Endodermal cell (in vitro differentiated cells): ENCODE data around the gene BARX2. TPM values are rescaled to one million over a fixed set of nuclear protein-coding genes. Genes with fewer than 3 reads are reported as not detected.

Experiments
- DNase-seq: peaks from one replicate; pipeline ENCODE4 v3.0.0-alpha.2; 2017
- H3K27ac ChIP-seq: 2 replicates; pipeline ENCODE4 v1.5.1; 2013; ENCODE audit warnings: mild to moderate bottlenecking, low read depth, low read length, moderate library complexity
- H3K27me3 ChIP-seq: 2 replicates; pipeline ENCODE4 v1.6.1; 2013; ENCODE audit warnings: mild to moderate bottlenecking, low read length, moderate library complexity; ENCODE audit not compliant: insufficient read depth, control insufficient read depth, poor library complexity, severe bottlenecking
- H3K36me3 ChIP-seq: 2 replicates; pipeline ENCODE4 v1.7.0; 2013; ENCODE audit warnings: mild to moderate bottlenecking, low read length, moderate library complexity; ENCODE audit not compliant: control insufficient read depth, insufficient read depth
- H3K4me1 ChIP-seq: one replicate; pipeline ENCODE4 v1.7.0; 2013; ENCODE audit warnings: low read length; ENCODE audit not compliant: control insufficient read depth, insufficient read depth
- H3K4me3 ChIP-seq: 2 replicates; pipeline ENCODE4 v1.5.1; 2013; ENCODE audit warnings: mild to moderate bottlenecking, low read length, moderate library complexity
- H3K9ac ChIP-seq: 2 replicates; pipeline ENCODE4 v1.6.1; 2013; ENCODE audit warnings: mild to moderate bottlenecking, low read length, moderate library complexity; ENCODE audit not compliant: poor library complexity, severe bottlenecking; ENCODE audit errors: extremely low read depth
- H3K9me3 ChIP-seq: 2 replicates; pipeline ENCODE4 v1.6.1; 2013; ENCODE audit warnings: mild to moderate bottlenecking, low read length, moderate library complexity; ENCODE audit not compliant: control insufficient read depth
- H3K27ac Mint-ChIP-seq: 2 replicates; pipeline ENCODE4 v1.8.0; 2020; ENCODE audit warnings: mixed read lengths
- H3K27me3 Mint-ChIP-seq: 2 replicates; pipeline ENCODE4 v1.8.0; 2021; ENCODE audit warnings: mild to moderate bottlenecking, mixed read lengths; ENCODE audit not compliant: insufficient read depth
- H3K36me3 Mint-ChIP-seq: 2 replicates; pipeline ENCODE4 v1.8.0; 2020; ENCODE audit warnings: low read depth, mixed read lengths
- H3K4me1 Mint-ChIP-seq: 2 replicates; pipeline ENCODE4 v1.8.0; 2020; ENCODE audit warnings: mixed read lengths
- H3K4me3 Mint-ChIP-seq: 2 replicates; pipeline ENCODE4 v1.8.0; 2020; ENCODE audit warnings: mild to moderate bottlenecking, moderate library complexity, mixed read lengths
- H3K9me3 Mint-ChIP-seq: 2 replicates; pipeline ENCODE4 v1.8.0; 2020; ENCODE audit warnings: mild to moderate bottlenecking, mixed read lengths
- WGBS, 2 experiments: methylation state at CpG; one replicate each; pipeline versions ENCODE4 v1.1.5 to v1.1.7; 2013; ENCODE audit warnings: missing lambda C conversion rate in 2 of 2, mixed read lengths in 1 of 2; ENCODE audit not compliant: insufficient coverage in 1 of 2, insufficient read length in 1 of 2; 5-methylcytosine and 5-hydroxymethylcytosine counted together
- total RNA-seq, 2 donors: library from RNA; stranded (reverse); fragmentation: NEBNext Ultra II Directional in 1 of 2; extraction: Animal tissue kit (Norgen Biotek cat#: 25700) in 1 of 2; gene quantifications; 2 replicates in 1 of 2; 3 replicates in 1 of 2; pipeline ENCODE4 v1.2.1, GENCODE V29; 2021
- TF ChIP-seq, protein P1 (sequence below): fragments of 200-600 bp; sonication (generic); conservative IDR thresholded peaks from 2 replicates; pipeline ENCODE4 v1.5.0; 2021; ENCODE audit warnings: antibody characterized with exemption, mild to moderate bottlenecking

BARX2 gene
- total RNA-seq, 2 donors from 2014 or later = not detected

DNA sequence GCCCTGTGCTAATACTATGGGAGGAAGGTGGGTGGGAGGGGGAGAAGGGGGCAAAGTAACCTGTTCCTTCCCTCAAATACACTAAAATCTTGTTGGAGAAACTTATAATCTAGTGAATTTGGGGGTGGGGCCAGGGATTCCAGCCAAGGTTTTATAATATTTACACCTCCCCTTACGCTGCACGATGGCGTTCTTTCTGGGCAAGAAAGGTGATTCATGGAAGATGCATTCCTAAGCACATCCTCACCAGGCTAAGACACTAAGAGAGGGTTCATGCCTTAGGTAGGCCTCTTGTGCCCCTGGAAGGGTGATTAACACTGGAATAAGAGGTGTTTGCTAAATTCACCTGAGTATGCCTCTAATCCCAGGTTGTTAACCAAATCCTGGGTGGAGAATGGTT is 82.6 kb downstream of the BARX2 start:
- Mint-ChIP-seq H3K9me3 (peaks cover 10% of the 10 kb centered on the region), H3K36me3 (no peaks in the 10 kb centered on the region)
- peaks cover 3% of the 10 kb centered on the region for H3K4me1 ChIP-seq

DNA sequence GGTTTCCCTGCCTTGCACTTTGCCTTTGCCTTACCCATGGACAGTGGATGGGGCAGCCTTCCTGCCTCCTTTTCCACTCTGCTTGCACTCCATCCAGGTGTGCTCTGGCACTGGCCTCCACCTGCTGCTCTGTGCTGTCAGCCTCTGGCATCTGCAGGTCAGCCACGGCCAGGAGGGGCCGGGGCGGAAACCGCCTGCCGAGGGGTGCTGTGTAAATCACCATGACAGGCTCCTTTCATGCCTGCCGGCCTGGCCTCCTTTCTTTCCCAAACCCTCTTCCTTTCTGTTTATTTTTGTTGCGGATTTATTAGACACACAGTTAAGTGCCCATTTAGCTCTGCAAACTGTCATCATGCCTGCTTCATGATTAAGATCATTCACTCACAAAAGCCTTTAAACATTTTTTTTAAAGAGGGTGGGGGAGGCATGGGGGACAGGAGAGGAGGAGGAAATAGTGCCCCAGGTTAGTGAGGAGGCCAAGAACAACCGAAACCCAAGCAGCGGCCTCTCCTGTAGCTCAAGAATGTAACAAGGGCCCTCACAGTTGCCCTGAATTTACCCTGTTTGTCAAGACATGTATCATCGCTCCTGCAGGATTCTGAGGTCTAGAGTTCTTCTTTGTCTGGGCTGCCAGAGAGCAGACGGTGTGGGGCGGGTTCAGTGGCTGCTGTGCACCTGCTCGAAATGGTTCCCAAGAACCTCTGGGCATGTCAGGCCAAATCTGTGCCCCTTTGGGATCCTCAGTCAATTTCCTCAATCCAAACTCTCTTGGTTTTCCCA is 83.3 kb downstream of the BARX2 start:
- WGBS, 2 experiments = 87 to 88% methylated on average over 8 to 13 of the region's 13 CpGs
- Mint-ChIP-seq H3K9me3 (peaks cover 11% of the 10 kb centered on the region), H3K27ac (no peak overlapping the region), H3K27me3 (peaks cover 2% of the 10 kb centered on the region), H3K4me1 (peaks cover 25% of the 10 kb centered on the region), H3K36me3 (no peaks in the 10 kb centered on the region), H3K4me3 (no peak overlapping the region)
- H3K9me3 ChIP-seq = no peaks in the 10 kb centered on the region
- DNase-seq = no peak
- peaks cover 3% of the 10 kb centered on the region for H3K4me1 ChIP-seq
- H3K27ac ChIP-seq = no peak overlapping the region
- no peak overlapping the region for H3K4me3 ChIP-seq
- no peak overlapping the region for H3K9ac ChIP-seq
- TF ChIP-seq, protein P1, sequence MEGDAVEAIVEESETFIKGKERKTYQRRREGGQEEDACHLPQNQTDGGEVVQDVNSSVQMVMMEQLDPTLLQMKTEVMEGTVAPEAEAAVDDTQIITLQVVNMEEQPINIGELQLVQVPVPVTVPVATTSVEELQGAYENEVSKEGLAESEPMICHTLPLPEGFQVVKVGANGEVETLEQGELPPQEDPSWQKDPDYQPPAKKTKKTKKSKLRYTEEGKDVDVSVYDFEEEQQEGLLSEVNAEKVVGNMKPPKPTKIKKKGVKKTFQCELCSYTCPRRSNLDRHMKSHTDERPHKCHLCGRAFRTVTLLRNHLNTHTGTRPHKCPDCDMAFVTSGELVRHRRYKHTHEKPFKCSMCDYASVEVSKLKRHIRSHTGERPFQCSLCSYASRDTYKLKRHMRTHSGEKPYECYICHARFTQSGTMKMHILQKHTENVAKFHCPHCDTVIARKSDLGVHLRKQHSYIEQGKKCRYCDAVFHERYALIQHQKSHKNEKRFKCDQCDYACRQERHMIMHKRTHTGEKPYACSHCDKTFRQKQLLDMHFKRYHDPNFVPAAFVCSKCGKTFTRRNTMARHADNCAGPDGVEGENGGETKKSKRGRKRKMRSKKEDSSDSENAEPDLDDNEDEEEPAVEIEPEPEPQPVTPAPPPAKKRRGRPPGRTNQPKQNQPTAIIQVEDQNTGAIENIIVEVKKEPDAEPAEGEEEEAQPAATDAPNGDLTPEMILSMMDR = no peak
- no peaks in the 10 kb centered on the region for H3K27me3 ChIP-seq
- no peaks in the 10 kb centered on the region for H3K36me3 ChIP-seq

More for the DNA sequence above, 82.6 kb downstream of the BARX2 start:
- Mint-ChIP-seq H3K27ac (no peak overlapping the region), H3K27me3 (peaks cover 2% of the 10 kb centered on the region), H3K4me3 (no peak overlapping the region), H3K4me1 (peaks cover 25% of the 10 kb centered on the region)
- no peak overlapping the region for H3K4me3 ChIP-seq
- no peak overlapping the region for H3K9ac ChIP-seq
- no peak overlapping the region for H3K27ac ChIP-seq
- no peaks in the 10 kb centered on the region for H3K27me3 ChIP-seq
- 91% methylated on average over 3 of the region's 3 CpGs; no CpG with 5 or more reads in 1 of the 2 experiments for WGBS, 2 experiments
- no peaks in the 10 kb centered on the region for H3K36me3 ChIP-seq
- TF ChIP-seq, protein P1 = no peak
- no peak for DNase-seq
- H3K9me3 ChIP-seq = no peaks in the 10 kb centered on the region

DNA sequence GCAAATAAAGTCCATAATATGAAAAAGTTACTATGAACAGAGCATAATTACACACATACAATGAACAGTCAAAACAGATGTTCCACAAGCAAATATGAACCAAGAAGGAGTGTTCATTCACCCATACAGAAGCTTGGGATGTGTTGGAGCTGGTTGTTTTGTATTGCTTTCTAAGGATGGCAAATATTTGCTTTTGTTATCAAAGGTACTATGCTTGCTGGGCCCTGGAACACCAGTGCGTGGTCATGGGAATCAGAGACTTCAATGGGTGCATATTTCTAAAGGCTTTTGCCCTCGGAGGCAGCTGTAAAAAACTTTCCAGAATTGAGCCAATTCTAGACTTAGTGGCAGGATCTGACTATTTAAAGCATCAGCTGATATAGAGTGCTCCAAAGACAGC is 85.1 kb downstream of the BARX2 start:
- Mint-ChIP-seq H3K9me3 (peaks cover 8% of the 10 kb centered on the region), H3K4me1 (peaks cover 23% of the 10 kb centered on the region), H3K36me3 (no peaks in the 10 kb centered on the region), H3K27ac (no peak overlapping the region), H3K27me3 (no peaks in the 10 kb centered on the region), H3K4me3 (no peak overlapping the region)
- Histone ChIP-seq H3K27me3 (no peaks in the 10 kb centered on the region), H3K9me3 (no peaks in the 10 kb centered on the region), H3K36me3 (no peaks in the 10 kb centered on the region), H3K4me3 (no peak overlapping the region), H3K4me1 (peaks cover 3% of the 10 kb centered on the region), H3K27ac (no peak overlapping the region), H3K9ac (no peak overlapping the region)
- 85 to 94% methylated on average over 2 of the region's 2 CpGs for WGBS, 2 experiments
- DNase-seq = no peak
- TF ChIP-seq, protein P1 = no peak
